Activated CD8-positive, alpha-beta T cell treated with anti-CD3 and anti-CD28 coated beads, Interleukin-2, amount 10 ng/mL, durations not matched to agents 7 days and 5 days (primary cell): ENCODE measurements around the gene SCGB1C1. TPM values are rescaled to one million over a fixed set of nuclear protein-coding genes. Genes with fewer than 3 reads are reported as not detected.
"Not testable (repeated sequence)": the region's sequence is repeated elsewhere in the genome, so short reads cannot be mapped to it uniquely, and the experiment has no call there.

Source experiments
- ATAC-seq: fragments of 150-1000 bp; cut with Tn5 transposase; one replicate; pipeline ENCODE4 v1.10.0; 2021; ENCODE audit warnings: moderate library complexity
- CTCF ChIA-PET: fragments of 350-600 bp; sonication (Branson Sonifier 250); formaldehyde crosslinking; loops from one replicate; lab custom pipeline; 2021; ENCODE audit warnings: antibody characterized with exemption; lab: Charles Lee
- POLR2A ChIA-PET: fragments of 350-600 bp; sonication (Branson Sonifier 250); formaldehyde crosslinking; loops from one replicate; lab custom pipeline; 2021; ENCODE audit warnings: antibody characterized with exemption; lab: Charles Lee
- DNase-seq: peaks from one replicate; pipeline ENCODE4 v3.0.0-alpha.2; 2020
- H3K27ac Mint-ChIP-seq: one replicate; pipeline ENCODE4 v1.8.0; 2021; ENCODE audit warnings: mild to moderate bottlenecking, mixed read lengths
- H3K27me3 Mint-ChIP-seq: one replicate; pipeline ENCODE4 v1.8.0; 2021; ENCODE audit warnings: low read depth, mixed read lengths
- H3K36me3 Mint-ChIP-seq: one replicate; pipeline ENCODE4 v1.8.0; 2021; ENCODE audit warnings: low read depth, mixed read lengths
- H3K4me1 Mint-ChIP-seq: one replicate; pipeline ENCODE4 v1.8.0; 2021; ENCODE audit warnings: low read depth, mixed read lengths
- H3K4me3 Mint-ChIP-seq: one replicate; pipeline ENCODE4 v1.8.0; 2021; ENCODE audit warnings: mild to moderate bottlenecking, mixed read lengths
- H3K9me3 Mint-ChIP-seq: one replicate; pipeline ENCODE4 v1.8.0; 2022; ENCODE audit warnings: mixed read lengths; ENCODE audit not compliant: insufficient read depth
- total RNA-seq, 2 experiments: library from RNA; stranded (reverse); gene quantifications; one replicate each; pipeline ENCODE4 v1.2.3, GENCODE V29; 2021

The SCGB1C1 gene
- total RNA-seq, 2 experiments from 2014 or later, result not detected

- POLR2A ChIA-PET, result interaction anchor here (0.6 to 2.7 kb wide), 10 partner anchors 15 to 119 kb away, joined by 3 to 16 read pairs (median 6); partner anchors contain the start of genes BET1L and RIC8A
- Mint-ChIP-seq H3K4me1 (peaks cover 39% of the 10 kb centered on the region), H3K4me3 (peak within 1 kb of the TSS; percentile 99), H3K9me3 (no peaks in the 10 kb centered on the region), H3K27ac (peak within 1 kb of the TSS; percentile 99), H3K27me3 (no peaks in the 10 kb centered on the region), H3K36me3 (peaks cover 16% of the 10 kb centered on the region)
- CTCF ChIA-PET, result interaction anchor here (1.6 to 7.2 kb wide), 4 partner anchors 14 to 31 kb away, joined by 5 to 86 read pairs (median 8); partner anchors contain the start of genes BET1L and RIC8A
- DNase-seq, result peak; percentile 89
- peak; percentile 89 for ATAC-seq
Observed at GRCh38 chr11:235997-236773, 43.3 kb downstream of the SCGB1C1 start, which contains the start of gene SIRT3. SIRT3 (minus strand) TSS chr11:236342; CDS start chr11:236328, 14 bp downstream.

DNA sequence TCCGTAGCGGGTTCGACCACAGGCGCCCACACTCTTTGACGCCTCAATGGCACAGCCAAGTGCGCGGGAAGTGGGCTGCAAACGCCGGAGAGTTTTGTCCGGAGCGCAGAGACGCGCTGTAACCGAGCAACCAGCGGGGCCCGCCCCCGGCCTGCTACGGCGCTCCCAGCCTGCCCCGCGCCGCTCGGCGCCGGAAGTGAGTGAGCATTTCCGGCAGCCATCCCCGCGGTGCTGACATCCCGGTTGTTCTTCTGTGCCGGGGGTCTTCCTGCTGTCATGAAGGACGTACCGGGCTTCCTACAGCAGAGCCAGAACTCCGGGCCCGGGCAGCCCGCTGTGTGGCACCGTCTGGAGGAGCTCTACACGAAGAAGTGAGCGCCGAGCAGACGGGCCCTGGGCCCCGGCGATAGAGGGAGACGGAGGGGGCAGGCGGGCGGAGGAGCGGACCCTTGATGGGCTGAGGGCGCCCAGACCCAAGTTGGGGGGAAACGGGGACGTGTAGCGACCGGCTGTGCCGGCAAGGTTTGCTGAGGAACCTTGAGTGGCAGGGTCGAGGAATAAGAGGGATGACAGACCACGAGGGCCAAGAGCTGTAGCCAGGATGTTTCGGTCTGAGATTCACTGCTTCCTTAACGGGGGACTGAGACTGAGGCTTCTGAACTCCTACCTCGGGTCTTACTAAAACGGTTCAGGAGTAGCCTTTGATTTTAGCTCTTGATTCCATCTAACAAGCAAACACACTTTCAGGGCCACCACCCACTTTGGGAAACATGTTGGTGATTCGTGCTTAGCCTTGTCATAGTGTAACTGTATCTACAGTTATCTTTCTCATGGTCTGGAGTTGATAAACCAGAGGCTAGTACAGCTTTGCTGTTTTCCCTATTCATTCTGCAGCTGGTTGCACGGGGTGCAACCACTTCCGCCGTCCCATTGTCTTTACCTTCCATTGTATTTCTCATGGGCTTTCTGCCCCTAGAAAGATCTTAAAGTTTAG, 44.2 kb downstream of the SCGB1C1 start, which contains the start of gene PSMD13:
Gene PSMD13 (plus strand): TSS at position 203 of the 994 bp plus-strand sequence. CDS start 74 bp downstream, at position 277.
- no peaks in the 10 kb centered on the region for H3K9me3 Mint-ChIP-seq
- H3K4me3 Mint-ChIP-seq, result peak within 1 kb of the TSS; percentile 99
- H3K27me3 Mint-ChIP-seq, result no peaks in the 10 kb centered on the region
- DNase-seq, result peak; percentile 92
- peak; percentile 87 for ATAC-seq
- peaks cover 48% of the 10 kb centered on the region for H3K4me1 Mint-ChIP-seq
- peaks cover 25% of the 10 kb centered on the region for H3K36me3 Mint-ChIP-seq
- H3K27ac Mint-ChIP-seq, result peak within 1 kb of the TSS; percentile 99
- ChIA-PET POLR2A (interaction anchor here (0.6 to 2.7 kb wide), 16 partner anchors 14 to 379 kb away, joined by 3 to 16 read pairs (median 4); partner anchors contain the start of genes BET1L, IRF7 and RIC8A), CTCF (interaction anchor here (0.8 to 7.2 kb wide), 11 partner anchors 10 to 282 kb away, joined by 3 to 86 read pairs (median 3); partner anchors contain the start of genes BET1L and RIC8A)

DNA sequence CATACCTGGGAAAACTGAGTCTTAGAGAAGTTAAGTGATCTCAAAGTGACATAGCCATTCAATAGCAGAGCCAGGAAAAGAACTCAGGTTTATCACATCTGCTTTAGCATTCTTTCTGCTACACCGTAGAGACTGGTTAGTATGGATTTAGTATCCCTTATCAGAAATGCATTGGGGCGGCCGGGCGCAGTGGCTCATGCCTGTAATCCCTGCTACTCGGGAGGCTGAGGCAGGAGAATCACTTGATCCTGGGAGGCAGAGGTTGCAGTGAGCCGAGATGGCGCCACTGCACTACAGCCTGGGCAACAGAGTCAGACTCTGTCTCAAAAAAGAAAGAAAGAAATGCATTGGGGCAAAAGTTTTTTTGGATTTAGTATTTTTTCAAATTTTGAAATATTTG, 45.5 kb downstream of the SCGB1C1 start:
- Mint-ChIP-seq H3K4me1 (peaks cover 55% of the 10 kb centered on the region), H3K36me3 (peaks cover 34% of the 10 kb centered on the region), H3K4me3 (peak overlapping the region; percentile 99), H3K27ac (peak overlapping the region; percentile 19)
- ChIA-PET POLR2A (interaction anchor here (1.7 to 2.7 kb wide), 4 partner anchors 13 to 31 kb away, joined by 4 to 16 read pairs (median 12); partner anchors contain the start of genes BET1L and RIC8A), CTCF (interaction anchor here (1.0 to 7.2 kb wide), 6 partner anchors 8 to 281 kb away, joined by 3 to 86 read pairs (median 6); partner anchors contain the start of genes BET1L and RIC8A)
- H3K27me3 Mint-ChIP-seq, DNase-seq, ATAC-seq, H3K9me3 Mint-ChIP-seq: not testable (repeated sequence)

DNA sequence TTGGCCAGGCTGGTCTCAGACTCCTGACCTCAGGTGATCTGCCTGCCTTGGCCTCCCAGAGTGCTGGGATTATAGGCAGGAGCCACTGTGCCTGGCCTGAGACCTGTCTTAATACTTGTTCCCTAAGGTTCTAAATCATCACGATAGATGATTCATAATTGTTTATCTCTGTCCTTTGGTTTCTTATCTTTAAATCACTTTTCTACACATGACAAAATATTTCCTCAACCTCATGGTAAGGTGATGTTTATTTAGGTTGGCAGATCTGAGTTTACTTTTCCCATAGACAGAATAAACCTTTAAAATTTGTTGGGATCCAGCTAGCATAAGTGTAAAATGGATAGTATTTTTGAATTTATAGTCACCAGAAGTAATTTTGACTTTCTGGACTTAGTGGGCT, 47.4 kb downstream of the SCGB1C1 start:
- Mint-ChIP-seq H3K9me3 (no peaks in the 10 kb centered on the region), H3K27me3 (no peaks in the 10 kb centered on the region), H3K4me3 (no peak overlapping the region), H3K4me1 (peaks cover 60% of the 10 kb centered on the region), H3K27ac (no peak overlapping the region), H3K36me3 (peaks cover 49% of the 10 kb centered on the region)
- ChIA-PET CTCF (interaction anchor here (1.0 to 7.2 kb wide), 2 partner anchors 10 to 47 kb away, joined by 4 to 86 read pairs; no protein-coding TSS in a partner anchor), POLR2A (interaction anchor here (0.6 to 1.7 kb wide), 2 partner anchors 28 to 467 kb away, joined by 3 to 4 read pairs; no protein-coding TSS in a partner anchor)
- ATAC-seq, result no peak
- no peak for DNase-seq

DNA sequence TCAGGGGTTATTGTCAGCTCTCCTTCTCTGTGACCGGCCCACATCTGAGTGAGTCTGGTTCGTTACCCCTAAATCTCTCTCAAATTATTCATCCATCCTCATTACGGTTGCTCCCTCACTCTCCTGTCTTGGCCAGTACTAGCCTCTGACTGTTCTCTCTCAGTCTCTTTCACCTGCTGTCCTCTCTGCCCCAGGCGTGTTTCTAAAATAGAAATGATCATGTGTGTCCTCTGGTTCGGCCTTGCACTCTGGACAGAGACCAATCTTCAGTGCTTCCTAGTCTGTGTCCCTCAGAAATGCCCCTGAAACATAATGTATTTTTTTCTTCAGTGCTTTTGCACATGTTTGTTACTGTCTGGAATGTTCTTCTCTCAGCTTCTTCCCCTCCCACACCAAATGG, 48.8 kb downstream of the SCGB1C1 start:
- H3K4me1 Mint-ChIP-seq, result peaks cover 55% of the 10 kb centered on the region
- ATAC-seq, result no peak
- POLR2A ChIA-PET, result no interaction called here
- no peaks in the 10 kb centered on the region for H3K27me3 Mint-ChIP-seq
- peaks cover 59% of the 10 kb centered on the region for H3K36me3 Mint-ChIP-seq
- no peak overlapping the region for H3K4me3 Mint-ChIP-seq
- DNase-seq, result no peak
- no peak overlapping the region for H3K27ac Mint-ChIP-seq
- CTCF ChIA-PET, result interaction anchor here (0.8 to 7.2 kb wide), 2 partner anchors 9 to 26 kb away, joined by 3 to 86 read pairs; no protein-coding TSS in a partner anchor
- no peaks in the 10 kb centered on the region for H3K9me3 Mint-ChIP-seq

Other genes with a start within 250 kb of the SCGB1C1 start
- 10 to 100 TPM; 33.8 to 34.2 TPM for gene BET1L, start 14.3 kb downstream of the SCGB1C1 start, total RNA-seq
- 100 to 1,000 TPM; 121 to 126 TPM for gene RIC8A, start 14.6 kb downstream of the SCGB1C1 start, total RNA-seq
- 10 to 100 TPM; 13.1 to 15.0 TPM for gene SIRT3, start 43.3 kb downstream of the SCGB1C1 start, total RNA-seq
- 100 to 1,000 TPM; 164 to 173 TPM for gene PSMD13, start 43.9 kb downstream of the SCGB1C1 start, total RNA-seq
- 10 to 100 TPM; 29.7 to 30.8 TPM for gene NLRP6, start 85.3 kb downstream of the SCGB1C1 start, total RNA-seq
- gene PGGHG, start 96.0 kb downstream of the SCGB1C1 start, total RNA-seq, result 100 to 1,000 TPM; 487 to 541 TPM
- not detected for gene IFITM5, start 106.4 kb downstream of the SCGB1C1 start, total RNA-seq
- 1,000 to 10,000 TPM; 2,197 to 2,304 TPM for gene IFITM2, start 114.7 kb downstream of the SCGB1C1 start, total RNA-seq
- gene IFITM1, start 121.0 kb downstream of the SCGB1C1 start, total RNA-seq, result 1,000 to 10,000 TPM; 1,265 to 1,278 TPM
- 100 to 1,000 TPM; 174 to 182 TPM for gene IFITM3, start 127.8 kb downstream of the SCGB1C1 start, total RNA-seq
- gene B4GALNT4, start 176.4 kb downstream of the SCGB1C1 start, total RNA-seq, result under 1 TPM; 0.26 to 0.52 TPM
- under 1 TPM in 1 of 2 experiments, not detected in 1; 0.13 TPM for gene PKP3, start 201.1 kb downstream of the SCGB1C1 start, total RNA-seq
- 100 to 1,000 TPM; 160 to 168 TPM for gene SIGIRR, start 221.9 kb downstream of the SCGB1C1 start, total RNA-seq
- gene ANO9, start 248.9 kb downstream of the SCGB1C1 start, total RNA-seq, result 10 to 100 TPM; 72.6 to 78.9 TPM